Ishikawa (cell line): ENCODE results near the gene MED4.

Source experiments
- CEBPB ChIP-seq: IDR thresholded peaks from 2 replicates; pipeline ENCODE4 v1.6.1; 2012
- CREB1 ChIP-seq: IDR thresholded peaks from 2 replicates; pipeline ENCODE4 v1.6.1; 2012; ENCODE audit warnings: low read depth
- EGR1 ChIP-seq: IDR thresholded peaks from 2 replicates; pipeline ENCODE4 v1.6.1; 2012
- EP300 ChIP-seq: IDR thresholded peaks from 2 replicates; pipeline ENCODE4 v1.6.1; 2012; ENCODE audit warnings: borderline replicate concordance
- FOXM1 ChIP-seq: IDR thresholded peaks from 2 replicates; pipeline ENCODE4 v1.6.1; 2012; ENCODE audit warnings: low read depth, borderline replicate concordance
- MAX ChIP-seq: IDR thresholded peaks from 2 replicates; pipeline ENCODE4 v1.6.1; 2012
- NFIC ChIP-seq: IDR thresholded peaks from 2 replicates; pipeline ENCODE4 v1.6.1; 2012
- RAD21 ChIP-seq: IDR thresholded peaks from 2 replicates; pipeline ENCODE4 v1.6.1; 2012; ENCODE audit warnings: low read depth
- REST ChIP-seq: IDR thresholded peaks from 2 replicates; pipeline ENCODE4 v1.6.1; 2012; ENCODE audit warnings: low read depth, mild to moderate bottlenecking
- TAF1 ChIP-seq: IDR thresholded peaks from 2 replicates; pipeline ENCODE4 v1.6.1; 2012; ENCODE audit warnings: low read depth, mild to moderate bottlenecking
- TEAD4 ChIP-seq: IDR thresholded peaks from 2 replicates; pipeline ENCODE4 v1.6.1; 2012
- USF1 ChIP-seq: IDR thresholded peaks from 2 replicates; pipeline ENCODE4 v1.6.1; 2012
- YY1 ChIP-seq: IDR thresholded peaks from 2 replicates; pipeline ENCODE4 v1.6.1; 2012; ENCODE audit warnings: low read depth
- ZBTB7A ChIP-seq: IDR thresholded peaks from 2 replicates; pipeline ENCODE4 v1.6.1; 2012; ENCODE audit warnings: low read depth

GRCh38 chr13:48125794-48126228, 30.9 kb upstream of the MED4 start:
- TF ChIP-seq TAF1 (no peak), USF1 (no peak), CREB1 (no peak), TEAD4 (no peak), RAD21 (no peak), REST (no peak), FOXM1 (no peak), MAX (no peak), YY1 (no peak), ZBTB7A (no peak), CEBPB (no peak), EP300 (no peak), NFIC (no peak), EGR1 (no peak)
